C4-2B (cell line): ENCODE measurements around the gene CCDC85C.

Experiments used
- ZFX ChIP-seq: fragments of 450-650 bp; IDR thresholded peaks from 2 replicates; pipeline ENCODE4 v1.6.1; 2017
- TF ChIP-seq, protein P1 (sequence below): fragments of 450-650 bp; conservative IDR thresholded peaks from 2 replicates; pipeline ENCODE4 v1.5.1; 2017; ENCODE audit warnings: mild to moderate bottlenecking

DNA sequence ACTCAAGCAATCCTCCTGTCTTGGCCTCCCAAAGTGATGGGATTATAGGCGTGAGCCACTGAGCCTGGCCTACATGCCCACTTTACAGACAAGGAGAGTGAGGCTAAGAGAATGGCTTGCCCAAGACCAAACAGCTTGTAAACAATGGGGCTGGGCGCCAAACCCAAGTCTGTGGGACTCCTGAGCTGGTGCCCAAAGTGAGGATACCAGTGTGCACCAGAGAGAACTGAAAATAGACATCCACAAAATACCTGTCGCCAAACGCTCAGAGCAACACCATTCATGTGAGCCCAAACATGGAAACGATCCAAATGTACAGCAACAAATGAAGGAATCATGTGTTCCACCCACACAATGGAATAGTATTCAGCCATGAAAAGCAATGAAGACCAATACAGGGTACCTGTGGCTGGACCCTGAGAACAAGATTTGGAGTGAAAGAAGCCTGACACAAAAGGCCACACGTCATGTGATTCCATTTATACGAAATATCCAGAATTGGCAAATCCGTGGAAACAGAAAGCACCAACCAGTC is 84.6 kb downstream of the CCDC85C start:
- TF ChIP-seq, protein P1, sequence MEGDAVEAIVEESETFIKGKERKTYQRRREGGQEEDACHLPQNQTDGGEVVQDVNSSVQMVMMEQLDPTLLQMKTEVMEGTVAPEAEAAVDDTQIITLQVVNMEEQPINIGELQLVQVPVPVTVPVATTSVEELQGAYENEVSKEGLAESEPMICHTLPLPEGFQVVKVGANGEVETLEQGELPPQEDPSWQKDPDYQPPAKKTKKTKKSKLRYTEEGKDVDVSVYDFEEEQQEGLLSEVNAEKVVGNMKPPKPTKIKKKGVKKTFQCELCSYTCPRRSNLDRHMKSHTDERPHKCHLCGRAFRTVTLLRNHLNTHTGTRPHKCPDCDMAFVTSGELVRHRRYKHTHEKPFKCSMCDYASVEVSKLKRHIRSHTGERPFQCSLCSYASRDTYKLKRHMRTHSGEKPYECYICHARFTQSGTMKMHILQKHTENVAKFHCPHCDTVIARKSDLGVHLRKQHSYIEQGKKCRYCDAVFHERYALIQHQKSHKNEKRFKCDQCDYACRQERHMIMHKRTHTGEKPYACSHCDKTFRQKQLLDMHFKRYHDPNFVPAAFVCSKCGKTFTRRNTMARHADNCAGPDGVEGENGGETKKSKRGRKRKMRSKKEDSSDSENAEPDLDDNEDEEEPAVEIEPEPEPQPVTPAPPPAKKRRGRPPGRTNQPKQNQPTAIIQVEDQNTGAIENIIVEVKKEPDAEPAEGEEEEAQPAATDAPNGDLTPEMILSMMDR: no peak
- no peak for TF ChIP-seq ZFX
